ENCODE results near the gene SLC15A4.

DNA sequence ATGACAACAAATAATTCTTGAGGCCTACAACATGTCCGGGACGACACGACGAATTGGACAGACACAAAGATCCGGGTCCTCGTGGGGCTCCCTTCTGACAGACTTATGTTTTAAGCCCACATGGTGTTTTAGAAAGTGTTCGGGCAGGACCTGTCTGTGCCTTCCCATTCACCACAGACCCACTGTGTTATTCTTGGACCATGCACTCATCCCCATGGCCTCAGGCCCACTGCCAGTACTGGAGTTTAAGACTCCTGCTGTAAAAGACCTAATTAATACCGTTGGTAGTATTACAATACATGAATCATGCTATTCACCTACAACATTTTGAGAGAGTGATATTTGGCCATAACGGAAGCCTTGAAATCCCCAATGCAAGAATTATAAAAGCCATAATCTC, 20.0 kb downstream of the SLC15A4 start:
- TF ChIP-seq SP2 (IDR thresholded peaks at IDR 0.05; ENCODE audit: extremely low read depth, low read depth, low read length, poor library complexity, severe bottlenecking) (no peak), EP300 (IDR thresholded peaks at IDR 0.05; ENCODE audit: low read length) (no peak), POLR2A (conservative IDR thresholded peaks at IDR 0.05) (no peak), ETV6 (IDR thresholded peaks at IDR 0.05; ENCODE audit: borderline replicate concordance in 1 of 2, low read depth in 2 of 2, low read length in 1 of 2) (no peak), ETV6 (CRISPR knock-in tag; IDR thresholded peaks at IDR 0.05; ENCODE audit: borderline replicate concordance) (no peak), POLR2AphosphoS5 (IDR thresholded peaks at IDR 0.05; ENCODE audit: control insufficient read depth, insufficient read depth, low read depth, low read length) (no peak), TRIM24 (IDR thresholded peaks at IDR 0.05) (no peak), KDM2B (CRISPR knock-in tag; IDR thresholded peaks at IDR 0.05) (no peak)
- TF ChIP-seq, protein P1, sequence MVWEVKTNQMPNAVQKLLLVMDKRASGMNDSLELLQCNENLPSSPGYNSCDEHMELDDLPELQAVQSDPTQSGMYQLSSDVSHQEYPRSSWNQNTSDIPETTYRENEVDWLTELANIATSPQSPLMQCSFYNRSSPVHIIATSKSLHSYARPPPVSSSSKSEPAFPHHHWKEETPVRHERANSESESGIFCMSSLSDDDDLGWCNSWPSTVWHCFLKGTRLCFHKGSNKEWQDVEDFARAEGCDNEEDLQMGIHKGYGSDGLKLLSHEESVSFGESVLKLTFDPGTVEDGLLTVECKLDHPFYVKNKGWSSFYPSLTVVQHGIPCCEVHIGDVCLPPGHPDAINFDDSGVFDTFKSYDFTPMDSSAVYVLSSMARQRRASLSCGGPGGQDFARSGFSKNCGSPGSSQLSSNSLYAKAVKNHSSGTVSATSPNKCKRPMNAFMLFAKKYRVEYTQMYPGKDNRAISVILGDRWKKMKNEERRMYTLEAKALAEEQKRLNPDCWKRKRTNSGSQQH (CRISPR knock-in tag; IDR thresholded peaks at IDR 0.05): no peak
- TF ChIP-seq, protein P2, sequence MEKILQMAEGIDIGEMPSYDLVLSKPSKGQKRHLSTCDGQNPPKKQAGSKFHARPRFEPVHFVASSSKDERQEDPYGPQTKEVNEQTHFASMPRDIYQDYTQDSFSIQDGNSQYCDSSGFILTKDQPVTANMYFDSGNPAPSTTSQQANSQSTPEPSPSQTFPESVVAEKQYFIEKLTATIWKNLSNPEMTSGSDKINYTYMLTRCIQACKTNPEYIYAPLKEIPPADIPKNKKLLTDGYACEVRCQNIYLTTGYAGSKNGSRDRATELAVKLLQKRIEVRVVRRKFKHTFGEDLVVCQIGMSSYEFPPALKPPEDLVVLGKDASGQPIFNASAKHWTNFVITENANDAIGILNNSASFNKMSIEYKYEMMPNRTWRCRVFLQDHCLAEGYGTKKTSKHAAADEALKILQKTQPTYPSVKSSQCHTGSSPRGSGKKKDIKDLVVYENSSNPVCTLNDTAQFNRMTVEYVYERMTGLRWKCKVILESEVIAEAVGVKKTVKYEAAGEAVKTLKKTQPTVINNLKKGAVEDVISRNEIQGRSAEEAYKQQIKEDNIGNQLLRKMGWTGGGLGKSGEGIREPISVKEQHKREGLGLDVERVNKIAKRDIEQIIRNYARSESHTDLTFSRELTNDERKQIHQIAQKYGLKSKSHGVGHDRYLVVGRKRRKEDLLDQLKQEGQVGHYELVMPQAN (IDR thresholded peaks at IDR 0.05; ENCODE audit: borderline replicate concordance): no peak
